ENCODE data around the gene MAP3K5. TPM values are rescaled to one million over a fixed set of nuclear protein-coding genes. Genes with fewer than 3 reads are reported as not detected.
A peak's percentile ranks its signal among the peaks of the same experiment; 100 is the strongest.

MAP3K5 gene
- total RNA-seq, 1 donor from 2014 or later: 0.02 TPM

DNA sequence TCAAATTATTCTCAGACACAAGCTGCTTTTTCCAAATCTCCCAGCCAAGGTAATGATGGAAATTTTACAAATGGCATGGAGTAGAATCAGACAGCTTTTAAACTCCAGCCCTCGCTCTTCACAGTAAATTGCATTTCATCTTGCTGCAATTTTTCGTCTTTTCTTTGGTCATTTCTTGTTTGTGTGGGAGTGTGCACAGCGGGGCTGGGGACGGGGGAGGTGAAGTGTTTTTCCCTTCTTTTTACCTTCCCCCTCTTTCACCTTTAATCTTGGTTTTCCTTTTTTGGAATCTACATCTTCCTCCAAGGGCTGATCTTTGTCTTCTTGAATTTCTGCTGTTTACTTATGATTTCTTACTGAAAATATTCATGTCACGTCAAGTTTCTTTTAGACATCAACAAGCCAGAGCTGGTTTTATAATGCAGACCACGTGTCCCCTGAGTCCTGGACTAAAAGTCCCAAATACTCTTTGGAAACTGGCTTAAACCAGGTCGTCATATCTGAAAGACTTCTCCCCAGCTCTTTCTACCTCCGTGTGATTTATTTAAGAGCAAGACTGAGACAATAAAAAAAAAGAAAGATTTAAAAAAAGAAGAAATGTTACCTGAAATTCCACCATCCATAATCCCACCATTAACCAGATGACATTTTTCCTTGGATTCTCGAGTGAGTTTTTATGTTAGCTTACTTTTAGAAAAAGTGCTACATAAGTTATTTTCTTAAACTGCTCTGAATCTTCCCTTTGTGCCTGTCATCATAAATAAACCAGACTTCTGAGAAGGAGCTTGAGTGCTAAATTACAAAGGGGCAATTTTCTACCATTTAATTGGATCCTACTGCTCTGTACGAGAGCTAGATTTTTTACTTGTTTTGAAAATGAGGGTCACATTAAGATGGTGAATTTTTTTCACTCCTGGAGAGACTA, 52.0 kb downstream of the MAP3K5 start:
- no peak overlapping the region for H3K27ac ChIP-seq
- Mint-ChIP-seq H3K36me3 (no peaks in the 10 kb centered on the region), H3K4me1 (peaks cover 7% of the 10 kb centered on the region), H3K4me3 (no peak overlapping the region), H3K27me3 (ENCODE audit: insufficient read depth, low read depth) (peaks cover 3% of the 10 kb centered on the region), H3K9me3 (peaks cover 7% of the 10 kb centered on the region), H3K27ac (no peak overlapping the region)
- H2AFZ ChIP-seq (replicated peaks): peak overlapping the region; percentile 54
- H3F3A ChIP-seq (ENCODE audit: low read depth): no peaks in the 10 kb centered on the region
- TF ChIP-seq EZH2 (IDR thresholded peaks at IDR 0.05) (no peak), EZH2phosphoT487 (IDR thresholded peaks at IDR 0.05) (no peak)
- TF ChIP-seq, protein P1, sequence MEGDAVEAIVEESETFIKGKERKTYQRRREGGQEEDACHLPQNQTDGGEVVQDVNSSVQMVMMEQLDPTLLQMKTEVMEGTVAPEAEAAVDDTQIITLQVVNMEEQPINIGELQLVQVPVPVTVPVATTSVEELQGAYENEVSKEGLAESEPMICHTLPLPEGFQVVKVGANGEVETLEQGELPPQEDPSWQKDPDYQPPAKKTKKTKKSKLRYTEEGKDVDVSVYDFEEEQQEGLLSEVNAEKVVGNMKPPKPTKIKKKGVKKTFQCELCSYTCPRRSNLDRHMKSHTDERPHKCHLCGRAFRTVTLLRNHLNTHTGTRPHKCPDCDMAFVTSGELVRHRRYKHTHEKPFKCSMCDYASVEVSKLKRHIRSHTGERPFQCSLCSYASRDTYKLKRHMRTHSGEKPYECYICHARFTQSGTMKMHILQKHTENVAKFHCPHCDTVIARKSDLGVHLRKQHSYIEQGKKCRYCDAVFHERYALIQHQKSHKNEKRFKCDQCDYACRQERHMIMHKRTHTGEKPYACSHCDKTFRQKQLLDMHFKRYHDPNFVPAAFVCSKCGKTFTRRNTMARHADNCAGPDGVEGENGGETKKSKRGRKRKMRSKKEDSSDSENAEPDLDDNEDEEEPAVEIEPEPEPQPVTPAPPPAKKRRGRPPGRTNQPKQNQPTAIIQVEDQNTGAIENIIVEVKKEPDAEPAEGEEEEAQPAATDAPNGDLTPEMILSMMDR (IDR thresholded peaks at IDR 0.05): no peak
- H3K27me3 ChIP-seq: no peaks in the 10 kb centered on the region
- H3K79me2 ChIP-seq (ENCODE audit: low read depth): no peaks in the 10 kb centered on the region
- H3K36me3 ChIP-seq: no peaks in the 10 kb centered on the region
- peaks cover 1% of the 10 kb centered on the region for H3K4me1 ChIP-seq
- H3K4me3 ChIP-seq: no peak overlapping the region
- no peaks in the 10 kb centered on the region for H4K20me1 ChIP-seq (ENCODE audit: low read depth)
- no peaks in the 10 kb centered on the region for H3K9me3 ChIP-seq (ENCODE audit: low read depth)
- H3K9ac ChIP-seq: no peak overlapping the region
- no peak overlapping the region for H3K4me2 ChIP-seq
- no peak for DNase-seq (ENCODE audit: low spot score)

DNA sequence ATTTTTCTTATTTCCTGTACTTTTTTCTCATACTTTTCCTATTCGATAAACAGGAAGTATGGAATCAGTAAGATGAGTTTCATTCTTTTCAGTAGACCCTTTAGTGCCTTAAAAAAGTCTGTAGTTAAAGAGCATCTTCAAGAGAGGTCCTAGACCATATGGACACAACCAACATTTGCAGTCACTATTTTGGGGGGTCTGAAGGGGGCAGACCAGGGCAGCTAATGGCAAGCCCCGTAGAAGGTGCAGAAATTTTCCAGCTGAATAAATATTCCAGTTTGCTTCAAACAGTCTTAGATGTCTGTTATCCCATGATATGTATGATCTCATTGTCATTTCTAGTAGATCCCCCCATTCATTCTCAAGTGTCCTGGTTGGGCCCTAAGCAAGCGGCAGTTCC, 52.8 kb downstream of the MAP3K5 start:
- no peaks in the 10 kb centered on the region for H3K4me1 ChIP-seq
- H3K9me3 Mint-ChIP-seq: peaks cover 7% of the 10 kb centered on the region
- H3F3A ChIP-seq (ENCODE audit: low read depth): no peaks in the 10 kb centered on the region
- no peak overlapping the region for H3K4me3 ChIP-seq
- no peak overlapping the region for H3K27ac ChIP-seq
- H3K4me2 ChIP-seq: no peak overlapping the region
- no peak for DNase-seq (ENCODE audit: low spot score)
- H3K9me3 ChIP-seq (ENCODE audit: low read depth): no peaks in the 10 kb centered on the region
- no peaks in the 10 kb centered on the region for H3K27me3 ChIP-seq
- peaks cover 7% of the 10 kb centered on the region for H3K4me1 Mint-ChIP-seq
- H2AFZ ChIP-seq (replicated peaks): no peak overlapping the region
- no peaks in the 10 kb centered on the region for H3K36me3 ChIP-seq
- TF ChIP-seq EZH2 (IDR thresholded peaks at IDR 0.05): no peak
- TF ChIP-seq, protein P1 (IDR thresholded peaks at IDR 0.05): no peak
- TF ChIP-seq EZH2phosphoT487 (IDR thresholded peaks at IDR 0.05): no peak
- peaks cover 3% of the 10 kb centered on the region for H3K27me3 Mint-ChIP-seq (ENCODE audit: insufficient read depth, low read depth)
- H4K20me1 ChIP-seq (ENCODE audit: low read depth): no peaks in the 10 kb centered on the region
- H3K4me3 Mint-ChIP-seq: no peak overlapping the region
- H3K27ac Mint-ChIP-seq: no peak overlapping the region
- no peaks in the 10 kb centered on the region for H3K79me2 ChIP-seq (ENCODE audit: low read depth)
- H3K9ac ChIP-seq: no peak overlapping the region
- H3K36me3 Mint-ChIP-seq: no peaks in the 10 kb centered on the region

DNA sequence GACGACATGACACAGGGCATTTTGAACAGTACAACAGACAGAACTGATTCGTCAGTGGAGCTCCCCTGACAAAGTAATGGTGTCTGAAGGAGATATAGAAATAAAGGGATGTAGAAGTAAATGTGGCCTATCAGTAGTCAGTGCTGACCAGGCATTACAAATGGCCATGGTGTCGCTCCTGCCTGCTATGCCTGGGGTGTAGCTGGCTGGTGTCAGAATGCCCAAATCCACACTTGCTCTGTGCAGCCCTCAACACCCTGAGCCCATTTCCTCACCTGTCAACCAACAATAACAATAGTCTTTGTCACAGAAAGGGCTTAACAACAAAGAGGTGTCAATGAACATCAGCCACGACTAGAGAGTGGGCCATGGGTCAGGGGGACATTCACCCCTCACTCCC, 53.2 kb downstream of the MAP3K5 start:
- no peaks in the 10 kb centered on the region for H3K36me3 Mint-ChIP-seq
- no peak for DNase-seq (ENCODE audit: low spot score)

More for the DNA sequence above, 53.2 kb downstream of the MAP3K5 start:
- Mint-ChIP-seq H3K9me3 (peaks cover 7% of the 10 kb centered on the region), H3K4me3 (no peak overlapping the region), H3K4me1 (peaks cover 7% of the 10 kb centered on the region), H3K27ac (no peak overlapping the region), H3K27me3 (ENCODE audit: insufficient read depth, low read depth) (peaks cover 3% of the 10 kb centered on the region)
- no peak overlapping the region for H3K27ac ChIP-seq
- no peaks in the 10 kb centered on the region for H3K79me2 ChIP-seq (ENCODE audit: low read depth)
- no peaks in the 10 kb centered on the region for H3K36me3 ChIP-seq
- no peak overlapping the region for H2AFZ ChIP-seq (replicated peaks)
- no peak overlapping the region for H3K9ac ChIP-seq
- H4K20me1 ChIP-seq (ENCODE audit: low read depth): no peaks in the 10 kb centered on the region
- no peaks in the 10 kb centered on the region for H3F3A ChIP-seq (ENCODE audit: low read depth)
- no peaks in the 10 kb centered on the region for H3K9me3 ChIP-seq (ENCODE audit: low read depth)
- H3K4me2 ChIP-seq: no peak overlapping the region
- H3K4me3 ChIP-seq: no peak overlapping the region
- no peaks in the 10 kb centered on the region for H3K4me1 ChIP-seq
- TF ChIP-seq EZH2phosphoT487 (IDR thresholded peaks at IDR 0.05) (no peak), EZH2 (IDR thresholded peaks at IDR 0.05) (no peak)
- TF ChIP-seq, protein P1 (IDR thresholded peaks at IDR 0.05): no peak
- no peaks in the 10 kb centered on the region for H3K27me3 ChIP-seq
